Erythroblast (primary cell): ENCODE data around the gene PYGL.

Experiments
- GATA1 ChIP-seq: IDR thresholded peaks from 2 replicates; pipeline ENCODE4 v1.6.1; 2011; ENCODE audit warnings: low read depth, mild to moderate bottlenecking, control low read depth, low read length, moderate library complexity
- POLR2A ChIP-seq: IDR thresholded peaks from 2 replicates; pipeline ENCODE4 v1.6.1; 2011; ENCODE audit warnings: mild to moderate bottlenecking, low read length

- TF ChIP-seq POLR2A (no peak), GATA1 (no peak)
Measured at GRCh38 chr14:50937325-50937724, 7.0 kb downstream of the PYGL start.
